ENCODE results near the gene PLA2R1.
A peak's percentile ranks its signal among the peaks of the same experiment; 100 is the strongest.
"Not testable (repeated sequence)": the region's sequence is repeated elsewhere in the genome, so short reads cannot be mapped to it uniquely, and the experiment has no call there.

PLA2R1 gene

GRCh38 chr2:159984034-159984433 is 78.4 kb downstream of the PLA2R1 start:
- FAIRE-seq: peak; percentile 40
- DNase-seq (ENCODE audit: low spot score): no peak

GRCh38 chr2:159982842-159983785 is 79.3 kb downstream of the PLA2R1 start:
- DNase-seq (ENCODE audit: low spot score) (no peak), FAIRE-seq (no peak)

DNA sequence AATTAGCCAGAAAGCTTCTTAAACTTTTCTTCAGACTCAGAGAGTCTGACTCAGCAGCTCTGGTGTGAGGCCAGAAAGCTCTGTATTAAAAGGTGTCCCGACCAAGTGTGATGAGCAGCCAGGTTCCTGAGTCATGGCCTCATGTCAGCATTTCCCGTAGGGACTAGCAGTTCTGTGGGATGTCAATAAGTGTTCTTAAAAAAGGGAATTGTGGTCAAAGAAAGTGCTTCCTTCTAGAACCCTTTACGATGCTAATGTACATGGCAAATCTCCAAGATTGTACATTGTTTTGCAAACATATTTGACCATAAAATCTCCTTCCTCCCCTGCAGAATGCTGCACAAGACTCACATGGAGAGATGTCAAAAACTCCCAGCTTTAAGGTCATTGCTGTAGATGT is 80.1 kb downstream of the PLA2R1 start:
- FAIRE-seq: peak; percentile 88
- peak; percentile 44 for DNase-seq (ENCODE audit: low spot score)

GRCh38 chr2:159976527-159977160 is 85.8 kb downstream of the PLA2R1 start:
- DNase-seq (ENCODE audit: low spot score): no peak
- no peak for FAIRE-seq

GRCh38 chr2:159973325-159973724 is 89.1 kb downstream of the PLA2R1 start:
- DNase-seq (ENCODE audit: low spot score) (no peak), FAIRE-seq (no peak)

- FAIRE-seq: no peak
- no peak for DNase-seq (ENCODE audit: low spot score)
Observed at GRCh38 chr2:159971365-159972152, 90.9 kb downstream of the PLA2R1 start.

DNA sequence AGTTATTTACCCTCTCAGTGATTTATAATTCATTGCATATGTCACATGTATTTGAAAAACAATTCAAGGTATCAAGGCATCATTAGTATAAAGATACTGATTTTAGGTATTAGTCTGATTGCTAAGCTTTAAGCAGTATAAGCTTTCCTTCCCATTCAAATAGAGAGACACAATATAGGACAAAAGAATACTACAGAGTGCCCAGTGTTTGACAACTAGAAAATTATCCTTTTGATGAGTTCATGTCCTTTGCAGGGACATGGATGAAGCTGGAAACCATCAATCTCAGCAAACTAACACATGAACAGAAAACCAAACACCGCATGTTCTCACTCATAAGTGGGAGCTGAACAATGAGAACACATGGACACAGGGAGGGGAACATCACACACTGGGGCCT is 91.9 kb downstream of the PLA2R1 start:
- not testable (repeated sequence) for DNase-seq (ENCODE audit: low spot score); FAIRE-seq

DNA sequence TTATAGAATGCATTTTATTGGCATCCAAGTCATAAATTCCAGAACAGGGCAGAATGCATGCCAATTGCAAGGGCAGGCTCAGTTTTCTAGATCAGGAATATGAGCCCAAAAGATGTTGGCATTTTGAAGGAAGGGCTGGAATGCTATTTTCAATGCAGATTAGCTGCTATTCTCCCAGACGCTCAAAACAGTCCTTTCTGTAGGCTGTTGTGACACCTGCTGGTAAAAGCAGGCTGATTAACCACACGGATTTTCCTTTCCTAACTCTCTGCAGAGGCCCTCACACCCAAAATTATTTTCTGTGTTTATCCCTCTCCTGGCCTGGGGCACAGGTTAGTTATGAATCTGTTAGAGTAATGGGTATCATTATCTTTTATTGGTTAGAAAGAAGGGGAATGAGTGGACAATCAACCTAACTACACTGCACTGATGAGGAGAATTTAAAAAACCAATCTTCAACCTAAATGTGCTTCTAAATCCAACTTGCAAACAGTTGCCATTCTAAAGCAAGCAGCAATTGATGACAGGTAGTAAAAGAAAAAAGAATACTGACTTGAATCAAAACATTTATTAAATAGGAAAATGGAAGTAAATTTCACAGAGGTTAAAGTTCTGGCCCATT is 94.0 kb downstream of the PLA2R1 start:
- DNase-seq (ENCODE audit: low spot score) (no peak), FAIRE-seq (no peak)

DNA sequence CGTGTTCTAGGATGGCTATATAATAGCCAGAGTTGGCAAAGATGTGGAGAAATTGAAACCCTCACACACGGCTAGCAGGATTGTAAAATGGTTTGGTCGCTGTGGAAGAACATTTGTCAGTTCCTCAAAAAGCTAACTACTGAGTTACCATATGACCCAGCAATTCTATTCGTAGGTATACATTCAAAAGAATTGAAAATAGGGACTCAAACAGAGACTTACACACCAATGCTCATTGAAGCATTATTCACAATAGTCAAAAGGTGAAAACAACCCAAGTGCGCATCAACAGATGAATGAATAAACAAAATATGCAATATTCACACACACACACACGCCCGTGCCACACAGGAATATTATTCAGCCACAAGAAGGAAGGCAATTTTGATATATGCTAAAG is 98.7 kb downstream of the PLA2R1 start:
- FAIRE-seq: no peak

DNA sequence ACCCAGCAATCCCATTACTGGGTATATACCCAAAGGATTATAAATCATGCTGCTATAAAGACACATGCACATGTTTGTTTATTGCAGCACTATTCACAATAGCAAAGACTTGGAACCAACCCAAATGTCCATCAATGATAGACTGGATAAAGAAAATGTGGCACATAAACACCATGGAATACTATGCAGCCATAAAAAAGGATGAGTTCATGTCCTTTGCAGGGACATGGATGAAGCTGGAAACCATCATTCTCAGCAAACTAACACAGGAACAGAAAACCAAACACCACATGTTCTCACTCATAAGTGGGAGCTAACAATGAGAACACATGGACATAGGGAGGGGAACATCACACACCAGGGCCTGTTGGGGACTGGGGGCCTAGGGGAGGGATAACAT is 99.9 kb downstream of the PLA2R1 start:
- not testable (repeated sequence) for DNase-seq (ENCODE audit: low spot score); FAIRE-seq

More for the DNA sequence above, 98.7 kb downstream of the PLA2R1 start:
- no peak for DNase-seq (ENCODE audit: low spot score)

- FAIRE-seq (no peak), DNase-seq (ENCODE audit: low spot score) (no peak)
Observed at GRCh38 chr2:159961451-159961850, 101.0 kb downstream of the PLA2R1 start.

DNA sequence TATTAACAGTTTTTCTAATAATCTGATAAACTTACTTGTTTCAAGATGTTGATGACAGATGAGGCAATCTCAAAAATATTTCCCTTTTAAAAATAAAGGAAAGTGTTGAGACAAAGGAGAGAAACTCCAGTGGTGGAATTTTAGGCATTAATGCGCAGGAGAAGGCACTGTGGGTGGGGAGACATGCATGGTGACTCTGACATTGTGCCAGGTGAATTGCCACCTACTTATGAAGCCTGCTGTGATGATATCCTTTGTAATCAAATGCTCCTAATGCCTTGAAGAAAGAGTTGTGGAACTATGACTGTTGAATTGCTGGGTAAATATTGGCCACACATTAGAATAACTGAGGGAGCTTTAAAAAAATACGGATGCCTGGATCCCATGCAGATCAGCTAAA is 101.4 kb downstream of the PLA2R1 start:
- DNase-seq (ENCODE audit: low spot score): peak; percentile 20
- FAIRE-seq: no peak

GRCh38 chr2:159960414-159960813 is 102.0 kb downstream of the PLA2R1 start:
- DNase-seq (ENCODE audit: low spot score) (peak; percentile 74), FAIRE-seq (peak; percentile 94)

GRCh38 chr2:159959136-159959535 is 103.3 kb downstream of the PLA2R1 start:
- FAIRE-seq (no peak), DNase-seq (ENCODE audit: low spot score) (no peak)

- FAIRE-seq (no peak), DNase-seq (ENCODE audit: low spot score) (no peak)
Observed at GRCh38 chr2:159953136-159953823, 109.1 kb downstream of the PLA2R1 start.

GRCh38 chr2:159946326-159946999 is 116.0 kb downstream of the PLA2R1 start:
- FAIRE-seq (no peak), DNase-seq (ENCODE audit: low spot score) (no peak)

DNA sequence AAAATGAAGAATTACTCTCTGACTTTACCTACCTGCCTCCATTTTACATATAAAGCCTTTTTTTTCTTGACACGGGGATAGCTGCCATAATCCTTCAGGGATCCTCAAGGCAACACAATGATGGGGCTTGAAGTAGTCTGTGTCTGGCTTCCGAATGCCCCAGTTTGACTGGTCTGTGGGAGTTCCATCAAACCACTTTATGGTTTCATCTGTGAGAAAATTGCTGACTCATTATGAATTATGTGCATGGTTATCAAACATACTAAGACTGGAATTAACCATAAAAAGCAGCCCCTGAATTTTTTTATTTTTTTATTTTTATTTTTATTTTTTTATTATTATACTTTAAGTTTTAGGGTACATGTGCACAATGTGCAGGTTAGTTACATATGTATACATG is 117.5 kb downstream of the PLA2R1 start:
- FAIRE-seq: no peak
- DNase-seq (ENCODE audit: low spot score): no peak

GRCh38 chr2:159942146-159942545 is 120.3 kb downstream of the PLA2R1 start:
- no peak for DNase-seq (ENCODE audit: low spot score)
- no peak for FAIRE-seq

GRCh38 chr2:159941729-159942128 is 120.7 kb downstream of the PLA2R1 start:
- DNase-seq (ENCODE audit: low spot score): no peak
- FAIRE-seq: no peak

DNA sequence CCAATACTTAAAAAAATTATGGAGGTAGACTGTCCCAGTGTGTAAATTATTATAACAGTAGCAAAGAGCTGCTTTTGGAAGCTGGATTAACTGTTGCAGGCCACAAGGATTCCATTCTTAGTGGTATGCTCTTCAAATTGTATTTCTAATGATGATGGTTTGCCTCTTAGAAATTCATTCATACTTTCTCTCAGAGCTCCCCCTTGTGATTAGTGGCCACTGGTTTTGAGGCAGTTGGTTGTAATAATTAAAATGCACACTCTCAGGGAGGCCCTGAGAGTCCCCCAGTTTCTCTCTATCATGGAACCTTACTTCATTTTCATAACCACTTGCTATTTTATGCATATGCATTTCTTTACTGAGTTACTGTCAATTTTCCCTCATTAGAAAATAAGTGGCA is 122.5 kb downstream of the PLA2R1 start:
- no peak for DNase-seq (ENCODE audit: low spot score)
- no peak for FAIRE-seq
